ENCODE data around the gene RTP2.

The RTP2 gene

DNA sequence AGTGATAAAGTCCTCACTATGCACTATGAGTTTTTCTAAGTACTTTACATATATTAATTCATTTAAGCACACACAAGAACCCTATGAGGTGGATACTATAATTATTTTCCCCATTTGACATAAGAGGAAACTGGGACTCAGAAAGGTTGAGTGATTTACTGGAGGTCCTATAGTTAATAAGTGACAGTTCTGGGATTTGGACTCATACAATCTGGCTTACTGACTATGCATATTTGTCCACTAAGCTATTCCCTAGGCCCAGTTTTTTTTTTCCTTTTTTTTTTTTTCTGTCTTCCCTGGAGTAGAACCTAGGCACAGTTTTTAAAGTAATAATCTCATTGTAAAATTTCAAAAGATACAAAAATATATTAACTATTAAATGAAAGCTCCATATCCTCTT, 6.3 kb upstream of the RTP2 start:
- Histone ChIP-seq H3F3A (ENCODE audit: insufficient read depth, low read length) (no peaks in the 10 kb centered on the region), H3K36me3 (replicated peaks; ENCODE audit: insufficient read depth, low read length) (no peaks in the 10 kb centered on the region), H4K20me1 (ENCODE audit: insufficient read depth, low read length) (no peaks in the 10 kb centered on the region), H3K27me3 (replicated peaks; ENCODE audit: insufficient read depth, low read length) (no peaks in the 10 kb centered on the region), H3K9me2 (replicated peaks; ENCODE audit: insufficient read depth, low read length) (no peaks in the 10 kb centered on the region), H3K79me2 (ENCODE audit: low read length) (no peaks in the 10 kb centered on the region), H3K4me2 (ENCODE audit: low read depth, low read length) (no peak overlapping the region), H2AFZ (ENCODE audit: low read length) (no peak overlapping the region), H3K9ac (ENCODE audit: low read length) (no peak overlapping the region), H3K4me1 (ENCODE audit: low read length) (no peaks in the 10 kb centered on the region; the same call in 1 of the 2 replicates), H3K9me3 (replicated peaks; ENCODE audit: insufficient read depth, low read length) (no peaks in the 10 kb centered on the region), H3K27ac (ENCODE audit: low read length) (no peak overlapping the region), H3K4me3 (ENCODE audit: low read length) (no peak overlapping the region)
- DNase-seq = no peak
- no peak for TF ChIP-seq EZH2 (optimal IDR thresholded peaks at IDR 0.05; ENCODE audit: low read depth, low read length)
- TF ChIP-seq EZH2phosphoT487 (IDR thresholded peaks at IDR 0.05; ENCODE audit: low read length) = no peak
- TF ChIP-seq, protein P1, sequence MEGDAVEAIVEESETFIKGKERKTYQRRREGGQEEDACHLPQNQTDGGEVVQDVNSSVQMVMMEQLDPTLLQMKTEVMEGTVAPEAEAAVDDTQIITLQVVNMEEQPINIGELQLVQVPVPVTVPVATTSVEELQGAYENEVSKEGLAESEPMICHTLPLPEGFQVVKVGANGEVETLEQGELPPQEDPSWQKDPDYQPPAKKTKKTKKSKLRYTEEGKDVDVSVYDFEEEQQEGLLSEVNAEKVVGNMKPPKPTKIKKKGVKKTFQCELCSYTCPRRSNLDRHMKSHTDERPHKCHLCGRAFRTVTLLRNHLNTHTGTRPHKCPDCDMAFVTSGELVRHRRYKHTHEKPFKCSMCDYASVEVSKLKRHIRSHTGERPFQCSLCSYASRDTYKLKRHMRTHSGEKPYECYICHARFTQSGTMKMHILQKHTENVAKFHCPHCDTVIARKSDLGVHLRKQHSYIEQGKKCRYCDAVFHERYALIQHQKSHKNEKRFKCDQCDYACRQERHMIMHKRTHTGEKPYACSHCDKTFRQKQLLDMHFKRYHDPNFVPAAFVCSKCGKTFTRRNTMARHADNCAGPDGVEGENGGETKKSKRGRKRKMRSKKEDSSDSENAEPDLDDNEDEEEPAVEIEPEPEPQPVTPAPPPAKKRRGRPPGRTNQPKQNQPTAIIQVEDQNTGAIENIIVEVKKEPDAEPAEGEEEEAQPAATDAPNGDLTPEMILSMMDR (IDR thresholded peaks at IDR 0.05; ENCODE audit: low read length) = no peak

DNA sequence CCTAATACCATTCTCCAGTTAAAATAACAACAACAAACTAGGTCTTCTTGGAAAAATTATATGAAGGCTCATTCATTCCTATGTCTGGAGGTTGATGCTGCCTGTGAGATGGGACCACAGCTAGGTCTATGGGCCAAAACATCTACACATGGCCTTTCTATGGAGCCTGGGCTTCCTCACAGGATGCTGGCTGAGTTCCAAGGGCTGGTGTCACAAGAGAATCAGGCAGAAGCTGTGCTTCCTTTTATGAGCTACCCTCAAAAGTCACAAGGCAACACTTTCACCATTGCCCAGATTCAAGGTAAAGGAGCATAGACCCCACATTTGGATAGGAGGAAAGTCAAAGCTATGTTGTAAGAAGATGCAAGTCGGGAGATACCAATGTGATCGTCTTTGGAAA, 4.6 kb upstream of the RTP2 start:
- H3K4me2 ChIP-seq (ENCODE audit: low read depth, low read length) = no peak overlapping the region
- no peaks in the 10 kb centered on the region for H3K36me3 ChIP-seq (replicated peaks; ENCODE audit: insufficient read depth, low read length)
- H3K9me2 ChIP-seq (replicated peaks; ENCODE audit: insufficient read depth, low read length) = no peaks in the 10 kb centered on the region
- DNase-seq = no peak
- H3K4me3 ChIP-seq (ENCODE audit: low read length) = no peak overlapping the region
- no peaks in the 10 kb centered on the region for H4K20me1 ChIP-seq (ENCODE audit: insufficient read depth, low read length)
- no peaks in the 10 kb centered on the region for H3K4me1 ChIP-seq (ENCODE audit: low read length)
- no peak overlapping the region for H3K27ac ChIP-seq (ENCODE audit: low read length)
- H2AFZ ChIP-seq (ENCODE audit: low read length) = no peak overlapping the region
- TF ChIP-seq EZH2phosphoT487 (IDR thresholded peaks at IDR 0.05; ENCODE audit: low read length) = no peak
- no peak for TF ChIP-seq EZH2 (optimal IDR thresholded peaks at IDR 0.05; ENCODE audit: low read depth, low read length)
- TF ChIP-seq, protein P1 (IDR thresholded peaks at IDR 0.05; ENCODE audit: low read length) = no peak
- H3K79me2 ChIP-seq (ENCODE audit: low read length) = no peaks in the 10 kb centered on the region
- no peak overlapping the region for H3K9ac ChIP-seq (ENCODE audit: low read length)
- no peaks in the 10 kb centered on the region for H3K9me3 ChIP-seq (replicated peaks; ENCODE audit: insufficient read depth, low read length)
- no peaks in the 10 kb centered on the region for H3F3A ChIP-seq (ENCODE audit: insufficient read depth, low read length)
- no peaks in the 10 kb centered on the region for H3K27me3 ChIP-seq (replicated peaks; ENCODE audit: insufficient read depth, low read length)

DNA sequence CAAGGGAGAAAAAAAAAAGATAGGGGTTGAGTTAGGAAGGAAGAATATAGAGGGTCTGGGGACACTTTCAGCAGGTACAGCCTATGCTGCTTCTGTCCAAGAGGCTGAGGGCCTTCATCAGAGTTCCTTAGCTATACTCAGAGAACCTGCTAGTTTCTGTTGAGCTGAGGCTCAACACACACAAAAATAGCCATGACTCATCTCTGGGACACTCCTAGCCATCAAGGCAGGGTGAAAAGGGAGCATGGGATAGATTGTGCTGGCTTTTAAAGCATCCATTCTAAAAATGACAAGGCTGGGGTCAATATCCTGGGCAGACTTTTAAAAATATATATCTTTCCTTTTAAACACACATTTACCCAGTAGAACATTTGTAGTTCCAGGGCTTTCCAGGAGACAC, 2.8 kb upstream of the RTP2 start:
- Histone ChIP-seq H3K27ac (ENCODE audit: low read length) (no peak overlapping the region), H2AFZ (ENCODE audit: low read length) (no peak overlapping the region), H3F3A (ENCODE audit: insufficient read depth, low read length) (no peaks in the 10 kb centered on the region), H3K36me3 (replicated peaks; ENCODE audit: insufficient read depth, low read length) (no peaks in the 10 kb centered on the region), H3K4me3 (ENCODE audit: low read length) (no peak overlapping the region), H3K4me1 (ENCODE audit: low read length) (no peaks in the 10 kb centered on the region), H3K9ac (ENCODE audit: low read length) (no peak overlapping the region), H3K9me2 (replicated peaks; ENCODE audit: insufficient read depth, low read length) (no peaks in the 10 kb centered on the region), H3K27me3 (replicated peaks; ENCODE audit: insufficient read depth, low read length) (no peaks in the 10 kb centered on the region), H3K4me2 (ENCODE audit: low read depth, low read length) (no peak overlapping the region), H3K79me2 (ENCODE audit: low read length) (no peaks in the 10 kb centered on the region), H3K9me3 (replicated peaks; ENCODE audit: insufficient read depth, low read length) (no peaks in the 10 kb centered on the region), H4K20me1 (ENCODE audit: insufficient read depth, low read length) (no peaks in the 10 kb centered on the region)
- no peak for TF ChIP-seq EZH2 (optimal IDR thresholded peaks at IDR 0.05; ENCODE audit: low read depth, low read length)
- no peak for TF ChIP-seq EZH2phosphoT487 (IDR thresholded peaks at IDR 0.05; ENCODE audit: low read length)
- TF ChIP-seq, protein P1 (IDR thresholded peaks at IDR 0.05; ENCODE audit: low read length) = no peak
- DNase-seq = no peak

Data from MM.1S (cell line).